Stimulated activated CD4-positive, alpha-beta T cell treated with anti-CD3 and anti-CD28 coated beads, TNF-alpha, amount 100 ng/mL, for 1 hour (primary cell): ENCODE data around the gene PIK3R4.

ENCODE experiments used
- DNase-seq, 3 donors: peaks; one replicate each; pipeline ENCODE4 v3.0.0-alpha.2; 2020; ENCODE audit warnings: low read depth in 3 of 3, low spot score in 1 of 3

Gene PIK3R4

DNA sequence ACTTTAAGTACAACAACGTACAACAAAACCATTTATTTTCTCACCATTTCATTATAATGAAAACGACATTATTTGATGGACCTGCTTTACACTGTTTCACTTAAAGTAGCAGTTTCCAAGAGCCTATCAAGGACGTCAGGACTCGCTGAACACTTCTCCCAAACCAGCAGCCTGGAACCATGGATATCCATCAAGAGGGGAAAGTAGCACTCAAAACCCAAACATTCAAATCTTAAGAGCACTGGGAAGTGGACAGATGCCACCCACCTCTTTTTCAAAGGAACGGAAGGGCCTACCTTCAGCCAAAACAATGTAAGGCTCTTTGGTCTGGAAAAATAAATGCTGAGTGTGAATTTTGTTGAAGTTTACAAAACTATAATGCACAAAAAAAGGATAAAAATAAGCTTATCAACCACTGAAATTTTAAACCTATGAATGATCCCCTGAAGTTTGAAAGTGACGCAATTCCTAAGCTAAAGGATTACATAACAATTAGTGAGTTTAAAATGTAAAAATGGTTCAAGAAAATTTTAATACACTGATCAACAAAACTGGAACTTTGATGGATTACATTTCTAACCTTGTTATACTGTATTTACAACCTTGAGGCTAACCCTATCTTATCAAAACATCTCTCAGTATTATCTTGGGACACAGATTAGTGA, 4.6 kb downstream of the PIK3R4 start:
- no peak for DNase-seq

DNA sequence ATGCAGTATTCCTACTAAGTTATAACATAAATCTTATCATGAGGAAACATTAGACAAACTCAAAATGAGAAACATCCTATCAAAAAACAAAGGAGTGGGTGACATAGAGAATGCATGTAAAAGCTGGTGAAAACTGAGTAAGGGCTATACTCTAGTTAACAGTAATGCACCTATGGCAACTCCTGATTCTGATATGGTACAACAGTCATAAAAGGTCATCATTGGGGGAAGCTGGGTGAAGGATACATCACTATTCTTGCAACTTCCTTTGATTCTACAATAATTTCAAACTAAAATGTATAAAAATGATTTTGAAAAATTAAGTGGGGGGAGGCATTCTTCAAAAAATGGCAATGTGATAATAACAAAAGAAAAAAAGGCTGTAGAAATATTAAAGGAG, 6.8 kb downstream of the PIK3R4 start:
- no peak for DNase-seq

DNA sequence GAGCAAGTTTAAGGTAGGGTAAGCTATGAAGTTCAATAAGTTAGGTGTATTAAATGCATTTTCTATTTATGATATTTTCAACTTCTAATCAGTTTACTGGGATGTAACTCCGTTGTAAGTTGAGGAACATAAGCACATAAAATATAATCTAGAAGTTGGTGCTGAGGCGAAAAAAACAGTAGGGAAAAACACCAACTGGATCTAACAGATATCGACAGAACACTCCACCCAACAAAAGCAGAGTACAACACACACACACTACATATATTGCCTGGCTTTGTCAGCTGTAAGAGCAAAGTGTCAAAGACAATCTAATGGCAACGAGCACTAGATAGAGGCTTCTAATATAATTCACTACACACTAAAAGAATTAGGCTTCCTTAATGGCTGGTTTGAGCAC, 8.4 kb downstream of the PIK3R4 start:
- no peak for DNase-seq

DNA sequence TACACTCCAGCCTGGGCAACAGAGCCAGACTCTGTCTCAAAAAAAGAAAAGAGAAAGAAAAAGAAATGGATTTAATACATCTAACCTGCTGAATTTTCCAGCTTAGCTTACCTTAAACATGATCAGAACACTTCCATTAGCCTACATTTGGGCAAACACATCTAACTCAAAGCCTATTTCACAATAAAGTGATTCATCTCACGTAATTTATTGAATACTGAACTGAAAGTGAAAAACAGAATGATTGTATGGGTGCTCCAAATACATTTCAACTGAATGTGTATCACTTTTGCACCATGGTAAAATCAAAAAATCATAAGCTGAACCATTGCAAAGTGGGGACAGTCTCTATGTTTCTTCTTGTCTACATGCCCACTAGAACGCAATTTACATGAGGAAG, 9.0 kb downstream of the PIK3R4 start:
- DNase-seq = no peak

DNA sequence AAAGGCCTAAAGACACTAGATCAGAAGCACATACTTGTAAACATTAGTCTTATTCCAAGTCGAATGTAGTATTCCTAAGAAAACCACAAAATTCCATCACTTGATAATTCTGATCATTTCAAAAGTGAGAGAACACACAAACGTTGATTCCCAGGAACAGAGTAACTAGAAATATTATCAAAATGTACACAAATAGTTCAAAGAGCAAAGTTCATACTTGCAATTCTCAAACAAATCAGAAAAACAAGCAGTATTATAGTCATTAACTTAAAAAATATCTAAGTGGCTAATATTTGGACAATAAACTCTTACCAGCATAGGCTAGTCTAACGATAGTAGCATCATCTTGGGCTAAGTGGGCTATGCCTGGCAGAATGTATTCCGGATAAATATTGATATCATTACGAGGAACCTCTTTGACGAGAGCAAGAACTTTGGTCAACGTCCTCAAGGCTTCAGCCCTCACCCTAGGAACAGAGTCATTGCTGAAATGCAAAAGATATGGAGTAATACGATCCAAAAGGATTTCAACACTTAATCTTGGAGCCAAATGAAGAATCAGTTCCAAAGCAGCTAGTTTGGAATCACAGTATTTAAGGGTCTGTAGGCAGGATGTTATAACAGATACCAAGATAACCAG, 13.3 kb downstream of the PIK3R4 start:
- DNase-seq = no peak

DNA sequence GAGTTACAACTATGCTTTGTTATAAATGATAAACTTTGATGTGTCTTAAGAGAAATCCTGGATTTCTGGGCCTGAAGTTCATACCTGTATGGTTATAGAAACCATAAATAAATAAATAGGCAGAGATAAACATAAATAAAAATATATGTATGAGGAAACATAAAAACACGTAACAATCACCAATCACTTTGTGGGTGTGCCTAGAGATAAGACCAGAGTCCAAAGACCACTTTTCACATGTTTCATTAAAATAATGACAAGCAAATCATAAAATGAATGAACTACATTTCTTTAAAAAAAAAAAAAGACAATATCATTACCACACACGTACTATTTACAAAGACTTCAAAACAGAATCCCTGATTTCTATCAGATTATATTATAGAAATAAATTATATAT, 14.1 kb downstream of the PIK3R4 start:
- no peak for DNase-seq

DNA sequence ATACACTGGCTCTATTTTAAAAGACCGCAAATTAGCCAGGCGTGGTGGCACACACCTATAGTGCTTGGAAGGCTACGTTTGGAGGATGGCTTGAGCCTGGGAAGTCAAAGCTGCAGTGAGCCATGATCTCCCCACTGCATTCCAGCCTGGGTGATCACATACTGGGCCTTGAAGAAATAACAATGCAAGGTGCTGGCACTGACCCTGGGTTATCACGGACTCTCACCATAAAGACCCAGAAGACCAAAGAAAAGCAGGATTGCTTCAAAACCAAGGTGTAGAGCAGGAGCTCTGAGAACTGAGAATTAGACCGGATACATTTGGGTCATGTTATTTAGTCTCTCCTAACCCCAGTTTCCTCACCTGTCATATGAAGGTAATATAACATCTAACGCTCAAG, 14.8 kb downstream of the PIK3R4 start:
- DNase-seq = no peak

DNA sequence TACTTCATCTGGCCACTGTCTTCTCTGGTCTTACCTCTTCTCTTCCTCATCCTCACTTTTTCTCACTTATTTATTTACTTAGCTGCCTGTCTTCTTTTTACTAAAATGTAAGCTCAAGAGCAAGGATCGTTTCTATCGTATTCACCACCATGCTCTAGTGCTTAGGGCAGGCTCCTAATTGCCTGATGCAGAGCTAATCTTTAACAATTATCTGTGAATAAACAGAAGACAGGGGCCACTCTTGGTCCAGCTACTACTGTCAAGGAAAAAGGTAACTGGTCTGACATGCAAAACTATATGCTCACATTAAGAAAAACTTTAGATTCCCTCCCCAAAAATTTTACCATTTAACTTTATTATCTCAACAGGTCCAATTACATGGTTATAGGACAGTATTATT, 17.5 kb downstream of the PIK3R4 start:
- no peak for DNase-seq

DNA sequence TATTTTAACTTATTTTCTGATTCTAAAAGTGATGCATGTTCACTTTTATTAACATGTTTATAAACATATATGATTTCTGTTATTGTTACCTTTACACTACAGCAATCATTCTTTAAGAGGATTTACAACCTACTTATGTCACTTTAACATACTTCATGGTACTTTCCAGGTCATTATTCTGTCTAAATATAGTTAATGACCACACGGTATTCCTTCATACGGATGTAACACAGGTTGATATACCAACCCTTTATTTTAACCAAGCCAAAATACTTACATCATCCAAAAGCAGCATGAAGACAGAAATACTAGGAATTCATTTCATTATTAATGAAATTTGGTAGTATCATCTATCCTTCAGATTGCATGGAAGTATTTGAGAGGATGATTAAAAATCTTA, 18.6 kb downstream of the PIK3R4 start:
- no peak for DNase-seq

DNA sequence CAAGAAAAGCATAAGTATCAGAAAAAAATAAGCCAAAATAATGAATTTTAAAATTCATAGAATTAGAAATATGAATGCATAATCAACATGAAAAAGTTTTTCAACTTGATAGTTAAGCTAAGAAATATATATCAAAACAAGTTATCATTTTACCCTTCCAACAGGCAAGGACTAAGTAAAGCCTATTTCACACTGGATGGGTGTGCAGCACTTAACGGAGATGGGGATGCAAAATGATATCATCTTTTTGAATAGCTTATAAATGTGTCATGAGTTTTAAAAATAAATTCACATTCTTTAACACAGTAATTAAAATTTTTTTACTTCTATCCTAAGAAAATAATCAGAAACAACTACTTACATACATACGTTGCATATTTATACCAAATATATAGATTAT, 20.9 kb downstream of the PIK3R4 start:
- DNase-seq = no peak

DNA sequence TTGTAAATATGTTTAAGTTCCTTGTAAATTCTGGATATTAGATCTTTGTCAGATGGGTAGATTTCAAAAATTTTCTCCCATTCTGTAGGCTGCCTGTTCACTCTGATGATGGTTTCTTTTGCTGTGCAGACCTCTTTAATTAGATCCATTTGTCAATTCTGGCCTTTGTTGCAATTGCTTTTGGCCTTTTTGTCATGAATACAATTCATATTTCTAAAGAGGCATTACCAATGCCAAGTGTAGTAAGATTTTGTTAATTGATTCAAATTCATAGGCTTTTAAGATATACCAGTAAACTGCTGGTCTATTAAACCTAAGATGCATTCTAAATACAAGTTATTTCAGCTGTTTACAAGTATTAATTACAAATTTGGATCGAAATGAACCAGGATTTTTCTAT, 31.0 kb downstream of the PIK3R4 start:
- no peak for DNase-seq

DNA sequence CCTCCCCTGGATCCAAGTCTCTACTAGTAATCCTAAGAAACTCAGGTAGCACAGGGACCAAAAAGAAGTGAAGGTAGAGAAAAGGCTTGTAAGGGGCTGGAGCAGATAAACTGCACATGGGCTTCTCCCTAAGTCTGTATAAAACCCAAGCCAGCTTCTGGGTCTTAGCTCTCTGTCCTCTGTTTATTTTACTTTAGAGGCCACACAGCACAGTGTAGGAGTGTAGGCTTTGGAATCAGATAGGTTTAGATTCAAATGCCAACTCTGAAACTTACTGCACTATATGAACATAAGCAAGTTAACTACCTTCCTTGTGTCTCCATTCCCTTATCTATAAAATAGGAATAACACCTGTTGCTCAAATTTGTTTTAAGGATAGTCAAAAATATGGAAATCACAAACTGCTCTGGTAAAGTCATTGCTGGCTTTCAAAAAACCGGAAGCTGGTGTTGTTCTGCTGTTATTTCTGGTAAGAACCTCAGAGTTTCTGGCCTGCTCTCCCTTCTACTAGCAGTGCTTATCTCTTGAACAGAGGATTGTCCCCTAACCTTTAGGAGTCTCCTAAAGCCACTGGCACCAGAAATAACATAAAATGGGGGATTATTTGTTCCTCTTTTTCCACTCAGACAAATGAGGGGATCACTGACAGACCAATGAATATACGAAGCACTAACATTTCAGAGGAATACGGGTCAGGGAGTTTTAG, 33.8 kb downstream of the PIK3R4 start:
- DNase-seq = no peak

DNA sequence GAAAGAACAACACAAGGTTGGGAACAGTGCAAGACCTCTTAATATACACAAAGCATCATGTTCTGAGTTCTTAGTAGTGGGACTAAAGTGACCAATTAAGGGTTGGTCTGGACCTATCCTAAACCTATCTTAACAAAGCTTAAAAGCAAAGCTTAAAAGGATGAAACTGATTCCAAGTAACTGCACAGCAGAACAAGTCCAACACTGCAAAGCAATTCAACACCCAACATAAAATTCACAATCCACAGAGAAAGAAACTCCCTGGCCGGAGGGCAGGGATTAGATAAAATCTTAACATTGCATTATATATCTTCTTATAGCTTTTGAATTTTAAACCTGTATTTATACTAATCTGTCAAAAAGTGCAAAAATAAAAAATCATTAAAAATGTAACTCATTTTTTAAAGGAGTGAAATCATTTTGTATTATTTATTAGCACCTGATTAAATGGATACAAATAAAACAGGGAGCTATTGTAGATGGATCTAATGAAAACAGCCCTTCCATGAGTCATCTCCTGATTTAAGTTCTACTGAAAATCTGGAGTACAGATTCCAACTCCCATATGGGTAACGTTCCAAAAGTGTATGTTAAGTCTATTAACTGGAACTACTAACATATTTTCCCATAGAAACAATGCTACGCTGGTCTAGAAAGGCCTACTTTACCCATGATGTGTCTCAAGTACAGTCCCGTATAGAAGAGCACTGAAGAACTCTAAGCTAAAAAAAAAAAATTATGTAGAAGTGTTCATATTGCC, 34.9 kb downstream of the PIK3R4 start:
- no peak for DNase-seq

DNA sequence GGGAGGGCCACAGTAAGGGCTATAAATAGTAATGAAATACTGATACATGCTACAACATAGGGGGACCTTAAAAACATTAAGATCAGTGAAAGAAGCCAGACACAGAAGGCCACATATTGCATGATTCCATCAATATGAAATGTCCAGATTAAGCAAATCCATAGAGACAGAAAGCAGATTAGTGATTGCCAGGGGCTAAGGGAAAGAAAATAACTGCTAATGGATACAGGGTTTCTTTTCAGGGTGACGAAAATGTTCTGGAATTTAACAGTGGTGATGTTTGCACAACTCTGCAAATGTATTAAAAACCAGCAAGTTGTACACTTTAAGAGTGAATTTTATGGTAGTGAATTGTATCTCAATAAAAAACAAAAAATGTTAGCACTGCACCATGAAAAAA, 37.0 kb downstream of the PIK3R4 start:
- no peak for DNase-seq

DNA sequence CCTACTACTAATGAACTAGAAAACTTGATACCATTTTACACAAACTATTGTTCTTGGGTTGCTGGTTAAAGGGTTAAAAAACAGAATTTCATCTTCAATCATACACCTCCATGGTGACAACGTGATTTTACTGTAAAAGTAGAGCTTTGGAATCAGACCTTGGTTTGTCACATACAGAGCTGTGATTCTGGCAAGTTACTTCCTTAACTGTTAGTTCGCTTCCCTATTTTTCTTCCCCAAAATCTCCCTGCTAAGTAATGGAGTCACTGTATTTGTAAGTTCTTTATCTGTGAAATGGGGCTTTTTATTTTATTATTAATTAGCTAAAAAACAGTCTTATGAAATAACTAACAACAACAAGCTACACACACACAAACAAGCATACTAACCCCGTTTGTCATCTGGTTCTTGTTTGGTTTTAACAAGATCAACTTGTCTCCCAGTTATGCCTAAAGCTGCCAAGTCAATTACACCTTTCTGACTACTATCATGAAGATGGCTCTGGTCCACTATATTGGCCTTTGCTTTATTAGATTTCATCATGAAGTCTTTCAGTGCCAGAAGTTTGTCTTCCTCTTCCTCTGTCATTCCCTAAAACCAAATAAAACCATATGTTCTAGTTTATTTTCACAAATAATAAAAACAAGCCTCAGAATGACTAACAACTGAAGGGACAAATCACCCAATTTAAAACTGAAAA, 38.6 kb downstream of the PIK3R4 start:
- no peak for DNase-seq

DNA sequence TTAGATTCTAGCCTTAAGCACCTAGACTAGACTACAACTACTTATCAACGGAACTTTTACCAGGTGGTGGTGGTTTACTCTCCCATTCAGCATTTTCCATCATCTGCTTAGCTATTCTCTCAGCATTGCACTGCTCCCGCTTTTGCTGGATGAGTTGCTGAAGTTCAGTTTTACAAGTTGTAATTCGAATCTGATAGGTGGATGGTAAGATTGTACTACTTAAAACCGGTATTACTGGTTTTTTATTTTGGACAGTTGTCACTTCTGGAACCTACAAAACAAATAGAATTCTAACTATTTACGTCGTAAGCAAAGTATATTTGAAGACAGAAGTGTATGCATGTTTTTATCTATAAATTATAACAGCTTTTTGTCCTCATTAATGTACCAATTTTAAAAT, 41.1 kb downstream of the PIK3R4 start:
- no peak for DNase-seq

DNA sequence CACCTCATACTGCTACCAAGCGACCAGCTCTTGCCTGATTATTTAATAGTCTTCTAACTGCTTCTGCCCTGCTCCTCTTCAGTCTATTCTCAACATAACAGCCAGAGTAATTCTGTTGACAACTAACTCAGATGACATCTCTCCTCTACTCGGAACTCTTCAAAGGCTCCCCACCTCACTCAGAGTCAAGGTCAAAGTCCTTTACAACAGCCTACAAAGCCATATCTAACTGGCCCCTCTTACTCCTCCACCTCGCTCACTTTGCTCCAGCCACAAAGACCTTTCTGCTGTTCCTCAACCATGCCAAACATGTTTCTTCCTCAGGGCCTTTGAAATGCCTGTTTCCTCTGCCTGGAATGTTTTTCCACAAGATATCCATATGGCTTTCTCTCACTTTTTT, 43.6 kb downstream of the PIK3R4 start:
- no peak for DNase-seq

DNA sequence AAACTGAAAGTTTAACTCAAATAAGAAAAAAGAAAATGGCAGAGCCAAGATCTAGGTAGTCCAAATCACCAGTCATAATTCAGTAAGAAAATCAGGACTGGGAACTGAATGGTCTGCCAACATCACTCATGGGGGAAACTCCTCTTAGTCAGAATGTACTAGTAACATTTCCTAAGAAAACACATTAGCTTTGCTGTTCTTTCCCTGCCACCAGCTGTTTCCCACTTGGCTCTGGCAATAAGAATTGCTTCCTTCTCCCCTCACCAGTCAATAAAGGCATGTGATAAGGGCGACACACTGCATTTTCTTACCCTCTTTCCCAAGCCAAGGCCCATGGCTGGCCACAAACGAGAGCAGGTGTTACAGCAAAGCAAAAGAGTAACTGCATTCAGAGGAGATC, 46.1 kb downstream of the PIK3R4 start:
- DNase-seq = no peak

DNA sequence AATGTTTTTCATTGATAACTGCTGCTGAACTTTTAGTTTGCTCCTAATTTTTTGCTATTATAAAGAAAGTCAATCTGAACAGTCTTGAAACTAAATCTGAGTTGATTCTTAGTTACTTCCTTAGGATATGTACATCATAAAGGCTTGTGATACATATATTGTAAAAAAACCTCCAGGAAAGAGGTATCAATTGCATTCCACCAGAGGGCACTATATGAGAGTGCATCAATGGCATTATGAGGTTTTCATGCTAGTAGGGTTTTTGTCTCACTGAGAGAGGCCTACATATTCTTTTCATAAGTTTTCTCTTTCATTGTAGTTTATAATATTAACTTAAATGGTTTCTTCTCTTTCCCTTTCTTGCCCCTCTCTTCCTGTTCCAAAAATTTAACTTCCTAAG, 46.9 kb downstream of the PIK3R4 start:
- no peak for DNase-seq

DNA sequence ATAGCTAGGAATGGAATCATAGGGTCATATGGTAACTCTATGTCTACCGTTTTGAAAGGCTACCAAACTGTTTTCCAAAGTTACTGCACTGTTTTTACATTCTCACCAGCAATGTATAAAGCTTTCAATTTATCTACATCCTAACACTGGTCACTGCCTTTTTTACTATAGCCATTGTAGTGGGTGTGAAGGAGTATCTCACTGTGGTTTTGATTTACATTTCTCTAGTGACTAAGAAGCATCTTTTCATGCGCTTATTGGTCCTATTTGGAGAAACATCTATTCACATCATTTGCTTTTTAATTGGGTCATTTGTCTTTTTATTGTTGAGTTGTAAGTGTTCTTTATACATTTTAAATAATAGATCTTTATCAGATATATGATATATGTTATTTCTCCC, 53.3 kb downstream of the PIK3R4 start:
- no peak for DNase-seq

DNA sequence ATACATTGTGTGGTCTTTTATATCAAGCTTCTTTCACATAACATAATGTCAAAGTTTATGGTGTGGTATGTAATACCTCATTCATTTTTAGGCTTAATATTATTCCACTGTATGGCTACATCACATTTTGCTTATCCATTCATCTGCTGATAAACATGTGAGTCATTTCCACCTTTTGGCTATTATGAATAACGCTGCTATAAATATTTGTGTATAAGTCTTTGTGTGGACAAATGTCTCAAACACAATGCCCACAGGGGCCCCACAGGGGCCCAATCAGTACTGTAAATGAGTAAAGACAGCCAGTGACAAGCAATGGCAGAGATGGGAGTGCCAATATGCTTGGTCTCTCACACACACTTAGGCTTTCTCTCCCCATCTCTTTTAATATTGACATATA, 54.2 kb downstream of the PIK3R4 start:
- no peak for DNase-seq
